Activated CD4-positive, alpha-beta memory T cell treated with anti-CD3 and anti-CD28 coated beads, Interleukin-2, amount 10 ng/mL, durations not matched to agents 7 days and 5 days (primary cell): ENCODE results near the gene MPZL2. TPM values are rescaled to one million over a fixed set of nuclear protein-coding genes. Genes with fewer than 3 reads are reported as not detected.

ENCODE experiments used
- CTCF ChIA-PET: fragments of 350-600 bp; sonication (Branson Sonifier 250); formaldehyde crosslinking; loops from one replicate; lab custom pipeline; 2021; ENCODE audit warnings: antibody characterized with exemption, inconsistent platforms; lab: Charles Lee
- POLR2A ChIA-PET: fragments of 350-600 bp; sonication (Branson Sonifier 250); formaldehyde crosslinking; loops from one replicate; lab custom pipeline; 2021; ENCODE audit warnings: antibody characterized with exemption; lab: Charles Lee
- DNase-seq: peaks from one replicate; pipeline ENCODE4 v3.0.0-alpha.2; 2020
- H3K27ac Mint-ChIP-seq: one replicate; pipeline ENCODE4 v1.8.0; 2021; ENCODE audit warnings: mild to moderate bottlenecking, mixed read lengths
- H3K27me3 Mint-ChIP-seq: one replicate; pipeline ENCODE4 v1.8.0; 2021; ENCODE audit warnings: mixed read lengths
- H3K36me3 Mint-ChIP-seq: one replicate; pipeline ENCODE4 v1.8.0; 2021; ENCODE audit warnings: low read depth, mixed read lengths
- H3K4me1 Mint-ChIP-seq: one replicate; pipeline ENCODE4 v1.8.0; 2021; ENCODE audit warnings: mixed read lengths
- H3K4me3 Mint-ChIP-seq: one replicate; pipeline ENCODE4 v1.8.0; 2021; ENCODE audit warnings: mild to moderate bottlenecking, mixed read lengths
- H3K9me3 Mint-ChIP-seq: one replicate; pipeline ENCODE4 v1.8.0; 2021; ENCODE audit warnings: mixed read lengths
- total RNA-seq, 2 experiments: library from RNA; stranded (reverse); gene quantifications; one replicate each; pipeline ENCODE4 v1.2.3, GENCODE V29; 2021

The MPZL2 gene
- total RNA-seq, 2 experiments from 2014 or later: 3.8 to 5.3 TPM

- POLR2A ChIA-PET: interaction anchor here (1.0 to 1.3 kb wide), 3 partner anchors 35 to 110 kb away, joined by 3 read pairs; partner anchors contain the start of genes CD3E and JAML
- no peak for DNase-seq
- CTCF ChIA-PET: interaction anchor here (0.6 to 3.7 kb wide), 9 partner anchors 8 to 115 kb away, joined by 3 to 31 read pairs (median 4); no protein-coding TSS in a partner anchor
- peaks cover 11% of the 10 kb centered on the region for H3K36me3 Mint-ChIP-seq
- H3K9me3 Mint-ChIP-seq: no peaks in the 10 kb centered on the region
- peaks cover 30% of the 10 kb centered on the region for H3K4me1 Mint-ChIP-seq
- H3K27me3 Mint-ChIP-seq: no peaks in the 10 kb centered on the region
- H3K4me3 Mint-ChIP-seq: no peak overlapping the region
- no peak overlapping the region for H3K27ac Mint-ChIP-seq
Observed at GRCh38 chr11:118259138-118259537, 5.0 kb downstream of the MPZL2 start.

- Mint-ChIP-seq H3K36me3 (peaks cover 11% of the 10 kb centered on the region), H3K4me3 (no peak overlapping the region)
- DNase-seq: no peak
Observed at GRCh38 chr11:118258410-118258809, 5.7 kb downstream of the MPZL2 start.

GRCh38 chr11:118252688-118253087 lies 11.4 kb downstream of the MPZL2 start:
- peaks cover 37% of the 10 kb centered on the region for H3K4me1 Mint-ChIP-seq
- DNase-seq: no peak
- ChIA-PET POLR2A (interaction anchor here (0.9 to 4.1 kb wide), 22 partner anchors 9 to 107 kb away, joined by 3 to 54 read pairs (median 6); partner anchors contain the start of genes CD3D, CD3E, CD3G and JAML), CTCF (interaction anchor here (0.6 to 3.6 kb wide), 5 partner anchors 11 to 200 kb away, joined by 3 to 34 read pairs (median 3); partner anchors contain the start of genes JAML and MPZL2)
- H3K36me3 Mint-ChIP-seq: peaks cover 14% of the 10 kb centered on the region
- peak overlapping the region; percentile 93 for H3K4me3 Mint-ChIP-seq
- H3K9me3 Mint-ChIP-seq: no peaks in the 10 kb centered on the region
- H3K27me3 Mint-ChIP-seq: no peaks in the 10 kb centered on the region
- H3K27ac Mint-ChIP-seq: no peak overlapping the region

More at GRCh38 chr11:118258410-118258809, 5.7 kb downstream of the MPZL2 start:
- Mint-ChIP-seq H3K27me3 (no peaks in the 10 kb centered on the region), H3K27ac (no peak overlapping the region), H3K9me3 (no peaks in the 10 kb centered on the region), H3K4me1 (peaks cover 23% of the 10 kb centered on the region)
- POLR2A ChIA-PET: interaction anchor here (1.0 to 1.3 kb wide), 2 partner anchors 34 to 46 kb away, joined by 3 read pairs; partner anchors contain the start of genes CD3E and JAML
- CTCF ChIA-PET: interaction anchor here (0.6 to 3.7 kb wide), 5 partner anchors 12 to 59 kb away, joined by 3 to 31 read pairs (median 4); no protein-coding TSS in a partner anchor

- peak; percentile 82 for DNase-seq
- POLR2A ChIA-PET: interaction anchor here (0.8 to 4.1 kb wide), 27 partner anchors 9 to 321 kb away, joined by 3 to 54 read pairs (median 6); partner anchors contain the start of genes ARCN1, CD3D, CD3E and CD3G
- CTCF ChIA-PET: interaction anchor here (0.9 to 3.6 kb wide), 8 partner anchors 10 to 90 kb away, joined by 3 to 34 read pairs (median 3); partner anchors contain the start of genes CD3D, JAML and MPZL2
- Mint-ChIP-seq H3K9me3 (no peaks in the 10 kb centered on the region), H3K27me3 (no peaks in the 10 kb centered on the region), H3K36me3 (peaks cover 17% of the 10 kb centered on the region), H3K4me1 (peaks cover 44% of the 10 kb centered on the region), H3K27ac (peak within 1 kb of the TSS; percentile 93), H3K4me3 (peak within 1 kb of the TSS; percentile 93)
Observed at GRCh38 chr11:118251858-118252652, 12.0 kb downstream of the MPZL2 start, which contains the start of gene MPZL3. MPZL3 (minus strand) TSS chr11:118252365; CDS start chr11:118252294, 71 bp downstream.

- H3K36me3 Mint-ChIP-seq: peaks cover 45% of the 10 kb centered on the region
- H3K27ac Mint-ChIP-seq: peak overlapping the region; percentile 81
- no peaks in the 10 kb centered on the region for H3K9me3 Mint-ChIP-seq
- ChIA-PET CTCF (interaction anchor here (0.6 to 2.8 kb wide), 10 partner anchors 9 to 238 kb away, joined by 3 to 30 read pairs (median 4); partner anchors contain the start of genes CD3D and JAML), POLR2A (interaction anchor here (1.0 to 2.8 kb wide), 12 partner anchors 8 to 188 kb away, joined by 3 to 19 read pairs (median 5); partner anchors contain the start of genes CD3E and JAML)
- H3K4me3 Mint-ChIP-seq: peak overlapping the region; percentile 3
- peaks cover 78% of the 10 kb centered on the region for H3K4me1 Mint-ChIP-seq
- H3K27me3 Mint-ChIP-seq: no peaks in the 10 kb centered on the region
- DNase-seq: no peak
Observed at GRCh38 chr11:118247041-118247440, 17.1 kb downstream of the MPZL2 start.

- H3K27ac Mint-ChIP-seq: peak overlapping the region; percentile 42
- ChIA-PET POLR2A (interaction anchor here (0.9 to 2.8 kb wide), 13 partner anchors 10 to 189 kb away, joined by 3 to 19 read pairs (median 5); partner anchors contain the start of genes CD3E and JAML), CTCF (interaction anchor here (0.6 to 2.8 kb wide), 9 partner anchors 13 to 404 kb away, joined by 3 to 30 read pairs (median 4); partner anchors contain the start of gene JAML)
- no peak overlapping the region for H3K4me3 Mint-ChIP-seq
- H3K4me1 Mint-ChIP-seq: peaks cover 84% of the 10 kb centered on the region
- DNase-seq: no peak
- no peaks in the 10 kb centered on the region for H3K27me3 Mint-ChIP-seq
- H3K9me3 Mint-ChIP-seq: no peaks in the 10 kb centered on the region
- H3K36me3 Mint-ChIP-seq: peaks cover 50% of the 10 kb centered on the region
Observed at GRCh38 chr11:118245936-118246562, 18.0 kb downstream of the MPZL2 start.

- ChIA-PET POLR2A (interaction anchor here (0.7 to 1.7 kb wide), 5 partner anchors 17 to 62 kb away, joined by 3 to 6 read pairs (median 5); no protein-coding TSS in a partner anchor), CTCF (interaction anchor here (1.0 to 1.6 kb wide), 4 partner anchors 19 to 51 kb away, joined by 3 to 7 read pairs (median 4); partner anchors contain the start of gene JAML)
- Mint-ChIP-seq H3K36me3 (peaks cover 51% of the 10 kb centered on the region), H3K4me1 (peaks cover 87% of the 10 kb centered on the region), H3K27me3 (no peaks in the 10 kb centered on the region), H3K4me3 (no peak overlapping the region), H3K9me3 (no peaks in the 10 kb centered on the region), H3K27ac (peak overlapping the region; percentile 65)
- DNase-seq: no peak
Observed at GRCh38 chr11:118243993-118244762, 19.9 kb downstream of the MPZL2 start.

GRCh38 chr11:118243161-118243560 lies 20.9 kb downstream of the MPZL2 start:
- Mint-ChIP-seq H3K27ac (peak overlapping the region; percentile 70), H3K36me3 (peaks cover 58% of the 10 kb centered on the region), H3K4me3 (no peak overlapping the region), H3K4me1 (peaks cover 91% of the 10 kb centered on the region), H3K9me3 (no peaks in the 10 kb centered on the region), H3K27me3 (no peaks in the 10 kb centered on the region)
- POLR2A ChIA-PET: interaction anchor here (2.8 to 5.6 kb wide), 6 partner anchors 9 to 98 kb away, joined by 12 to 96 read pairs (median 48); partner anchors contain the start of genes CD3D, CD3G, JAML and MPZL3
- no peak for DNase-seq
- CTCF ChIA-PET: interaction anchor here (1.5 to 3.4 kb wide), 2 partner anchors 18 to 41 kb away, joined by 3 to 13 read pairs (median 7); partner anchors contain the start of gene JAML

GRCh38 chr11:118241764-118242098 lies 22.4 kb downstream of the MPZL2 start:
- peak overlapping the region; percentile 93 for H3K27ac Mint-ChIP-seq
- no peaks in the 10 kb centered on the region for H3K9me3 Mint-ChIP-seq
- H3K4me3 Mint-ChIP-seq: peak overlapping the region; percentile 67
- no peak for DNase-seq
- H3K36me3 Mint-ChIP-seq: peaks cover 64% of the 10 kb centered on the region
- peaks cover 90% of the 10 kb centered on the region for H3K4me1 Mint-ChIP-seq
- ChIA-PET CTCF (interaction anchor here (0.8 to 4.1 kb wide), 9 partner anchors 10 to 63 kb away, joined by 3 to 43 read pairs (median 3); partner anchors contain the start of genes CD3E, JAML and MPZL3), POLR2A (interaction anchor here (0.6 to 5.6 kb wide), 16 partner anchors 10 to 104 kb away, joined by 3 to 96 read pairs (median 8); partner anchors contain the start of genes CD3D, CD3G, JAML and MPZL3)
- no peaks in the 10 kb centered on the region for H3K27me3 Mint-ChIP-seq

- Mint-ChIP-seq H3K36me3 (peaks cover 68% of the 10 kb centered on the region), H3K27me3 (no peaks in the 10 kb centered on the region), H3K9me3 (no peaks in the 10 kb centered on the region), H3K27ac (peak overlapping the region; percentile 93), H3K4me1 (peaks cover 90% of the 10 kb centered on the region), H3K4me3 (peak overlapping the region; percentile 67)
- ChIA-PET POLR2A (interaction anchor here (0.8 to 5.6 kb wide), 18 partner anchors 11 to 107 kb away, joined by 3 to 96 read pairs (median 8); partner anchors contain the start of genes CD3D, CD3G, JAML and MPZL3), CTCF (interaction anchor here (0.9 to 4.1 kb wide), 10 partner anchors 11 to 64 kb away, joined by 3 to 43 read pairs (median 3); partner anchors contain the start of genes CD3E and MPZL3)
- peak; percentile 74 for DNase-seq
Observed at GRCh38 chr11:118240999-118241763, 22.9 kb downstream of the MPZL2 start.
